HS-27A (cell line): ENCODE measurements around the gene KTN1.

Experiments used
- DNase-seq: peaks from one replicate; pipeline ENCODE4 v3.0.0-alpha.2; 2012; ENCODE audit warnings: low read depth, missing footprints

KTN1 gene

GRCh38 chr14:55577229-55577628 lies 2.8 kb upstream of the KTN1 start:
- no peak for DNase-seq

GRCh38 chr14:55578511-55578910 lies 1.5 kb upstream of the KTN1 start:
- no peak for DNase-seq

DNA sequence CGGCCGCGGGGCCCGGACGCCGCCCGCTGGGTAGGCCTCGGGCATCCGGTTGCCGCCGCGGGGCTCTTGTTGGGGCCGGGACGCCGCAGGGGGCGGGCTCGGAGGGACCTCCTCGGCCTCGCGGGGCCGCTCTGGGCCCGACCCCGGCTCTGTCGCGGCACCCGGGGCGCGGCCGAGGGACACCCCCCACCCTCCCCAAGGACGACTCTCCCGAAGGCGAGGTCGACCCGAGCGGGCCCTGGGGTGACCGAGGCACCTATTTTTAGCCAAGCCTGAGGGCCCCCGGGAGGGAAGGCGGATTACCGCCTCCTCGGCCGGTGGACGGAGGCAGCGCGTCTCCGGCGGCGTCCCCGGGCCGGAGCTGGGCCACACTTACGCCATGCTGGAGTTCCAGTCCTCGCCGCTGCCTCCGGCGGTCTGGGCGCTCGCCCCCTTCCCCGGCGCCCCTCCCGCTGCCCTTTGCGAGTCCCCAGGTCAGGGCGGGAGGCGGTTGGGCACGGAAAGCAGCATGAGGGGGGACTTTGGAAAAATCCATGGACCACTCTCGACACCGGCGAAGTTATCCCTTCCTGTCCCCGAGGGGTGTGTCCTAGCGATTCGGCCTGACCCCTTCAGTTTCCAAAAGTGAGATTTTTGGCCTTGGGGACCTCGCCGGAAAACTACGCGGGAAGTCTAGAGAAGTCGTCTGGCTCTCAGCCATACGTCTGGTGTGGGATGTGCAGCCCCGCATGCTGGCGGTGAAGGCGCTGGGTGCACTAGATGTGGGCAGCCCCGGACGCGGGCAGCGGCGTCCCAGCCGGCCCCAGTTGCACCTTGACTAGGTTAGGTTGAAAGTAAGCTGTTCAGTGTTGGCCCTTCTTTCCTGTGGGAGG lies 699 bp downstream of the KTN1 start:
- DNase-seq, result no peak

GRCh38 chr14:55581342-55581771 lies 1.4 kb downstream of the KTN1 start:
- no peak for DNase-seq

- DNase-seq, result no peak
Measured at GRCh38 chr14:55582746-55583145, 2.7 kb downstream of the KTN1 start.

- no peak for DNase-seq
Measured at GRCh38 chr14:55583942-55584468, 4.0 kb downstream of the KTN1 start.

GRCh38 chr14:55585854-55586253 lies 5.8 kb downstream of the KTN1 start:
- no peak for DNase-seq

- DNase-seq, result no peak
Measured at GRCh38 chr14:55586411-55586810, 6.4 kb downstream of the KTN1 start.

GRCh38 chr14:55587847-55588246 lies 7.8 kb downstream of the KTN1 start:
- no peak for DNase-seq

DNA sequence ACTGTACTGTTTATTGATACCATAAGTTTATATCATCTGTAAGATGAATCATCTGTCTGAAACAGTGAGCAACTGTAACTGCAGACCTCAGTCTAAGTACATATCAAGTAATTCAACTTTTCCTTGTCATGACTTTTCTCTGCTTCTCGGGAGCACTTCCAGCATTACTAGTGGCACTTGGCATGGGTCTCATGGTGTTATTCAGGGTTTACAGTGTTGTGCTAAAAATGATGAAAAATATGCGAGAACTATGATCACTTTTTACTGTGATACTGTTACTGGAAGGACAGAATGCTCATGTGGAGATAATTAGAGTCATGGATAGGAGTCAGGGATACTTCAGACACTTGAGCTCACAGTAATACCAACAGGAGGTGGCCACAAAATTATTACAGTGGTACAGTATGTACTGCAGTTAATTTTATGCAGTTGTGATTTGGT lies 8.3 kb downstream of the KTN1 start:
- no peak for DNase-seq

- DNase-seq, result no peak
Measured at GRCh38 chr14:55589171-55589570, 9.2 kb downstream of the KTN1 start.

DNA sequence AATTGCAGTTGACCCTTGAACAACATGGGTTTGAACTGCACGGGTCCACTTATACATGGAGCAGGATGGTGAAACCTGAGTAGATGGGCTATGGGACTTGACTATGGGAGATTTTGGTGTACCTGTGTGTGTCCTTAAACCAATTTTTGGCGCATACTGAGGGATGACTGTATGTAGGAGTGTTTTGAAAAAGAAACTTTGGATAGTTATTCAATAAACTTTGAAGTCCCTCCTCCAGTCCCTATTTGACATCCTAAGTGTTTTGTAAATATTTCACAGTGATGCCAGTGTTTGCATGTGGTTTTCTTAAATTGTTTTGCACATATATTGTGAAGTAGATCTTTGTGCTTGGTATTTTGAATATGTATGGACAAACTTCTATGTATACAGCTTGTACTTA lies 12.4 kb downstream of the KTN1 start:
- DNase-seq, result no peak

GRCh38 chr14:55593698-55594097 lies 13.7 kb downstream of the KTN1 start:
- no peak for DNase-seq

- DNase-seq, result no peak
Measured at GRCh38 chr14:55599250-55599879, 19.4 kb downstream of the KTN1 start.

GRCh38 chr14:55600784-55601561 lies 21.0 kb downstream of the KTN1 start:
- peak; percentile 34 for DNase-seq

GRCh38 chr14:55603401-55603953 lies 23.5 kb downstream of the KTN1 start:
- no peak for DNase-seq

- DNase-seq, result no peak
Measured at GRCh38 chr14:55604488-55604887, 24.5 kb downstream of the KTN1 start.

GRCh38 chr14:55604900-55605418 lies 25.0 kb downstream of the KTN1 start:
- DNase-seq, result no peak

DNA sequence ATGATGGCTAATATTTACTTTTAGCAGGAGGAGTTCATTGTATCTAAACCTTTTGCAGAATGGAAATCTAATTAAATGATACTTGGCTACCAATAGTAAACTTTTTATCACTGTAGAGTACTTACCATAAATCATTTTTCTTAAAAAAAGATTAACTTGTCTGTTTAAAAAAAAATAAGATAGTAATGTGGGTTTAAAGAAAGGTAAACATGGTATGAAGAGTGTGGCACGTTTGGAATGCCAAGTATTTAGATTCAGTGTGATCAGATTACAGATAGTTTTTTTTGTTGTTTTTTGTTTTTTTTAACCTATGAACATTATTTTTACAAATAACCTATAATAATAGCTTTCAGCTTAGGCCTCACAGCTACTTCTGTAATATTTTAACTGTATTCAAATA lies 25.8 kb downstream of the KTN1 start:
- DNase-seq, result peak; percentile 42

GRCh38 chr14:55607386-55607785 lies 27.4 kb downstream of the KTN1 start:
- no peak for DNase-seq

DNA sequence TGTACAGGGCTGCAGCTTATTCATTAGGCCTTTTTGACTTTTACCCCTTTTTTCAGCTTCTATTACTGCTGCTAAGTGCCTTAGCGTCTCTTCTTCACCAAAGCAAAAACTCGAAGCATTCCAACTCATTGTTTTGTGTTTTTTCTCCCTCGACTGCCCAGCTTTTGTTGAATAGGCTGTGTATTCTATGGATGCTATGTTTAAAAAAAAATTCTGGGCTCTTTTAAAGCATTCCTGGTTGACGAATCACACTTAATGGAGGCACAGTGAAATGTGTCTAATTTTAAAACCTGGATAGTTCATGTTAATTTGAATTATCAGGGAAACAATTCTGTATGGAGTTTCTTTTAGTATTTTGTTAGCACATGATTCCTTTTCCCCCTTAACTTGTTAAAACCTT lies 29.7 kb downstream of the KTN1 start:
- DNase-seq, result no peak
